ENCODE measurements around the gene CMIP. TPM values are rescaled to one million over a fixed set of nuclear protein-coding genes. Genes with fewer than 3 reads are reported as not detected.
"Not testable (repeated sequence)": the region's sequence is repeated elsewhere in the genome, so short reads cannot be mapped to it uniquely, and the experiment has no call there.

Gene CMIP
- polyA plus RNA-seq, 1 experiment = 2.7 TPM

GRCh38 chr16:81575307-81575706, 130.7 kb downstream of the CMIP start:
- Histone ChIP-seq H3K27ac (ENCODE audit: low read depth, low read length) (no peak overlapping the region), H3K9me3 (ENCODE audit: control insufficient read depth, insufficient read depth, low read length) (no peaks in the 10 kb centered on the region), H3K4me3 (ENCODE audit: low read depth, low read length) (no peak overlapping the region), H3K27me3 (ENCODE audit: control insufficient read depth, insufficient read depth, low read length) (no peaks in the 10 kb centered on the region)
- ChIA-PET POLR2A (no interaction called here), CTCF (no interaction called here)
- DNase-seq (ENCODE audit: low read depth, low spot score) = no peak
- TF ChIP-seq, protein P1, sequence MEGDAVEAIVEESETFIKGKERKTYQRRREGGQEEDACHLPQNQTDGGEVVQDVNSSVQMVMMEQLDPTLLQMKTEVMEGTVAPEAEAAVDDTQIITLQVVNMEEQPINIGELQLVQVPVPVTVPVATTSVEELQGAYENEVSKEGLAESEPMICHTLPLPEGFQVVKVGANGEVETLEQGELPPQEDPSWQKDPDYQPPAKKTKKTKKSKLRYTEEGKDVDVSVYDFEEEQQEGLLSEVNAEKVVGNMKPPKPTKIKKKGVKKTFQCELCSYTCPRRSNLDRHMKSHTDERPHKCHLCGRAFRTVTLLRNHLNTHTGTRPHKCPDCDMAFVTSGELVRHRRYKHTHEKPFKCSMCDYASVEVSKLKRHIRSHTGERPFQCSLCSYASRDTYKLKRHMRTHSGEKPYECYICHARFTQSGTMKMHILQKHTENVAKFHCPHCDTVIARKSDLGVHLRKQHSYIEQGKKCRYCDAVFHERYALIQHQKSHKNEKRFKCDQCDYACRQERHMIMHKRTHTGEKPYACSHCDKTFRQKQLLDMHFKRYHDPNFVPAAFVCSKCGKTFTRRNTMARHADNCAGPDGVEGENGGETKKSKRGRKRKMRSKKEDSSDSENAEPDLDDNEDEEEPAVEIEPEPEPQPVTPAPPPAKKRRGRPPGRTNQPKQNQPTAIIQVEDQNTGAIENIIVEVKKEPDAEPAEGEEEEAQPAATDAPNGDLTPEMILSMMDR (IDR thresholded peaks at IDR 0.05; ENCODE audit: low read depth, low read length) = no peak

- CTCF ChIA-PET = no interaction called here
- DNase-seq (ENCODE audit: low read depth, low spot score) = no peak
- H3K9me3 ChIP-seq (ENCODE audit: control insufficient read depth, insufficient read depth, low read length) = no peaks in the 10 kb centered on the region
Observed at GRCh38 chr16:81575834-81576233, 131.2 kb downstream of the CMIP start.

DNA sequence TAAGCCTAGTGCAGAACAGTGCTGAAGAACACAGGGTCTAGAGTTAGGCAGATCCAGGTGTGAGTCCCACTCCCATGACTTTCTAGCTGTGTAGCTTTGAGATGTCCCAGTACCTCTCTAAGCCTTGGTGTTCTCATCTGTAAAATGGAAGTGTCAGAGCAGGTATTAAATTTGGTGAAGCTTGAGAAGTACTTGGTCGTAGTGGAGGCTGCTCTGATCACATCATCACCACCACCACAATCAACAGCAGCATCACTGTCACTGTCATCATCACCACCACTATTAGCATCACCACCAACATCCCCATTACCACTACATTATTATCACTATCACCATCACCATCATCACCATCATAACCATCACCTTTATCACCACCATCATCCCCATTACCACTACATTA, 132.1 kb downstream of the CMIP start:
- CTCF ChIA-PET = no interaction called here
- TF ChIP-seq, protein P1 (IDR thresholded peaks at IDR 0.05; ENCODE audit: low read depth, low read length) = no peak
- H3K27me3 ChIP-seq (ENCODE audit: control insufficient read depth, insufficient read depth, low read length) = no peaks in the 10 kb centered on the region
- no peak overlapping the region for H3K4me3 ChIP-seq (ENCODE audit: low read depth, low read length)
- H3K27ac ChIP-seq (ENCODE audit: low read depth, low read length) = no peak overlapping the region
- H3K9me3 ChIP-seq (ENCODE audit: control insufficient read depth, insufficient read depth, low read length) = no peaks in the 10 kb centered on the region
- POLR2A ChIA-PET = no interaction called here
- no peak for DNase-seq (ENCODE audit: low read depth, low spot score)

More at GRCh38 chr16:81575834-81576233, 131.2 kb downstream of the CMIP start:
- TF ChIP-seq, protein P1 (IDR thresholded peaks at IDR 0.05; ENCODE audit: low read depth, low read length) = no peak
- H3K4me3 ChIP-seq (ENCODE audit: low read depth, low read length) = no peak overlapping the region
- POLR2A ChIA-PET = no interaction called here
- H3K27me3 ChIP-seq (ENCODE audit: control insufficient read depth, insufficient read depth, low read length) = no peaks in the 10 kb centered on the region
- H3K27ac ChIP-seq (ENCODE audit: low read depth, low read length) = no peak overlapping the region

DNA sequence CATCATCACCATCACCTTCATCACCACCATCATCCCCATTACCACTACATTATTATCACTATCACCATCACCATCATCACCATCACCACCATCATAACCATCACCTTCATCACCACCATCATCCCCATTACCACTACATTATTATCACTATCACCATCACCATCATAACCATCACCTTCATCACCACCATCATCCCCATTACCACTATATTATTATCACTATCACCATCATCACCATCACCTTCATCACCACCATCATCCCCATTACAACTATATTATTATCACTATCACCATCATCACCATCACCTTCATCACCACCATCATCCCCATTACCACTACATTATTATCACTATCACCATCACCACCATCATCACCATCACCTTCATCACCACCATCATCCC, 132.7 kb downstream of the CMIP start:
- H3K27me3 ChIP-seq (ENCODE audit: control insufficient read depth, insufficient read depth, low read length); CTCF ChIA-PET; POLR2A ChIA-PET; H3K27ac ChIP-seq (ENCODE audit: low read depth, low read length); H3K4me3 ChIP-seq (ENCODE audit: low read depth, low read length); DNase-seq (ENCODE audit: low read depth, low spot score); H3K9me3 ChIP-seq (ENCODE audit: control insufficient read depth, insufficient read depth, low read length): not testable (repeated sequence)

DNA sequence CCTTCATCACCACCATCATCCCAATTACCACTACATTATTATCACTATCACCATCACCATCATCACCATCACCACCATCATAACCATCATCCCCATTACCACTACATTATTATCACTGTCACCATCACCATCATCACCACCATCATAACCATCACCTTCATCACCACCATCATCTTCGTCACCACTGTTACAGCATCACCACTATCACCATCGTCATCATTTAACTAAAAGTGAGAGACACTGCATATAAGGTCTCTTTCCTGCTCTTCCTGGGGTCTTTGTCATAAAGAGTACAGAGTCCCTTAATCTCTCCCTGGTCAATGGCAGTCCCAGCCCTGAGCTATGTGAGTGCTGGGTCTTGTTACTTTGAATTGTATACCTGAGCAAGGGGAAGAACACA, 133.5 kb downstream of the CMIP start:
- H3K9me3 ChIP-seq (ENCODE audit: control insufficient read depth, insufficient read depth, low read length) = no peaks in the 10 kb centered on the region
- no peak for DNase-seq (ENCODE audit: low read depth, low spot score)
- TF ChIP-seq, protein P1 (IDR thresholded peaks at IDR 0.05; ENCODE audit: low read depth, low read length) = no peak
- H3K27me3 ChIP-seq (ENCODE audit: control insufficient read depth, insufficient read depth, low read length) = no peaks in the 10 kb centered on the region
- H3K4me3 ChIP-seq (ENCODE audit: low read depth, low read length) = no peak overlapping the region
- POLR2A ChIA-PET = no interaction called here
- H3K27ac ChIP-seq (ENCODE audit: low read depth, low read length) = no peak overlapping the region
- CTCF ChIA-PET = no interaction called here
